IMR-90 (cell line): ENCODE data around the gene MARCHF6. TPM values are rescaled to one million over a fixed set of nuclear protein-coding genes. Genes with fewer than 3 reads are reported as not detected.

Experiments
- ATAC-seq: fragments of 200-7000 bp; cut with Tn5 transposase; 2 replicates; pipeline ENCODE4 v1.9.1; 2020; ENCODE audit warnings: low read depth, mild to moderate bottlenecking, moderate library complexity
- BruUV-seq: library from RNA; stranded (reverse); fragments of 400-500 nt; replicated peaks from 2 replicates; lab custom pipeline; 2021; lab: Mats Ljungman, UMichigan
- CTCF ChIA-PET: fragments of 300-600 bp; formaldehyde crosslinking; extraction: SDS; loops from one replicate; lab custom pipeline; 2021; ENCODE audit warnings: antibody characterized with exemption; lab: Yijun Ruan, JAX
- POLR2A ChIA-PET: fragments of 300-600 bp; sonication (Branson Sonifier 250); formaldehyde crosslinking; loops from one replicate; lab custom pipeline; 2022; ENCODE audit warnings: antibody characterized with exemption; ENCODE audit not compliant: unreplicated experiment; lab: Charles Lee
- DNase-seq: peaks from one replicate; pipeline ENCODE4 v3.0.0; 2013
- H2AFZ ChIP-seq: replicated peaks from 2 replicates; pipeline ENCODE3; 2013; ENCODE audit warnings: low read length, mild to moderate bottlenecking; ENCODE audit not compliant: poor library complexity
- H2AK5ac ChIP-seq: 2 replicates; pipeline ENCODE4 v1.6.1; 2013; ENCODE audit warnings: low read depth, low read length, inconsistent platforms
- H2AK9ac ChIP-seq: replicated peaks from 2 replicates; pipeline ENCODE3; 2013; ENCODE audit warnings: mild to moderate bottlenecking, low read depth, low read length, moderate library complexity; ENCODE audit not compliant: poor library complexity
- H2BK120ac ChIP-seq: 2 replicates; pipeline ENCODE4 v1.6.1; 2013; ENCODE audit warnings: low read depth, low read length, inconsistent platforms
- H2BK15ac ChIP-seq: 3 replicates; pipeline ENCODE4 v1.6.1; 2013; ENCODE audit warnings: low read depth, low read length, inconsistent platforms
- H2BK20ac ChIP-seq: 2 replicates; pipeline ENCODE4 v1.6.1; 2013; ENCODE audit warnings: low read depth, mild to moderate bottlenecking, inconsistent platforms, low read length, moderate library complexity
- H2BK5ac ChIP-seq: 2 replicates; pipeline ENCODE4 v1.6.1; 2013; ENCODE audit warnings: mild to moderate bottlenecking, low read depth, low read length, inconsistent platforms; ENCODE audit not compliant: poor library complexity, severe bottlenecking
- H3K14ac ChIP-seq: replicated peaks from 2 replicates; pipeline ENCODE4 v1.6.1; 2013; ENCODE audit warnings: low read depth, low read length, inconsistent platforms
- H3K18ac ChIP-seq: 2 replicates; pipeline ENCODE4 v1.6.1; 2013; ENCODE audit warnings: low read depth, low read length, control low read depth
- H3K23ac ChIP-seq: 2 replicates; pipeline ENCODE4 v1.6.1; 2013; ENCODE audit warnings: low read depth, low read length, inconsistent platforms
- H3K27ac ChIP-seq: 2 replicates; pipeline ENCODE4 v1.5.1; 2013; ENCODE audit warnings: mild to moderate bottlenecking, control low read depth, low read length; ENCODE audit not compliant: insufficient read depth
- H3K27me3 ChIP-seq: 2 replicates; pipeline ENCODE4 v1.6.1; 2013; ENCODE audit warnings: low read length; ENCODE audit not compliant: control insufficient read depth, insufficient read depth
- H3K36me3 ChIP-seq: 2 replicates; pipeline ENCODE4 v1.6.1; 2013; ENCODE audit warnings: low read length, mixed read lengths; ENCODE audit not compliant: control insufficient read depth, insufficient read depth
- H3K4ac ChIP-seq: 2 replicates; pipeline ENCODE4 v1.6.1; 2013; ENCODE audit warnings: low read depth, low read length, inconsistent platforms
- H3K4me1 ChIP-seq: 2 replicates; pipeline ENCODE4 v1.6.1; 2013; ENCODE audit warnings: low read length, mixed read lengths; ENCODE audit not compliant: control insufficient read depth, insufficient read depth
- H3K4me2 ChIP-seq: 2 replicates; pipeline ENCODE4 v1.6.1; 2013; ENCODE audit warnings: low read depth, mild to moderate bottlenecking, control low read depth, low read length, moderate library complexity
- H3K4me3 ChIP-seq: 2 replicates; pipeline ENCODE4 v1.5.1; 2013; ENCODE audit warnings: low read depth, mild to moderate bottlenecking, control low read depth, low read length, moderate library complexity; ENCODE audit not compliant: insufficient read depth
- H3K56ac ChIP-seq: 2 replicates; pipeline ENCODE4 v1.6.1; 2013; ENCODE audit warnings: low read length, inconsistent platforms; ENCODE audit not compliant: insufficient read depth; ENCODE audit errors: extremely low read depth
- H3K79me1 ChIP-seq, 2 experiments: 2 replicates each; pipeline ENCODE4 v1.6.1; 2013; ENCODE audit warnings: low read length in 2 of 2, inconsistent platforms in 1 of 2, low read depth in 1 of 2
- H3K9ac ChIP-seq: 2 replicates; pipeline ENCODE4 v1.6.1; 2013; ENCODE audit warnings: low read depth, low read length, control low read depth
- H3K9me1 ChIP-seq: 2 replicates; pipeline ENCODE4 v1.6.1; 2013; ENCODE audit warnings: low read length, inconsistent platforms; ENCODE audit not compliant: insufficient read depth
- H3K9me3 ChIP-seq: 2 replicates; pipeline ENCODE4 v1.6.1; 2013; ENCODE audit warnings: low read length; ENCODE audit not compliant: control insufficient read depth, insufficient read depth
- H4K20me1 ChIP-seq: 2 replicates; pipeline ENCODE4 v1.6.1; 2013; ENCODE audit warnings: low read length, inconsistent platforms; ENCODE audit not compliant: insufficient read depth
- H4K5ac ChIP-seq: 2 replicates; pipeline ENCODE4 v1.6.1; 2013; ENCODE audit warnings: mild to moderate bottlenecking, low read depth, low read length, control low read depth
- H4K8ac ChIP-seq, 2 experiments: 2 replicates each; pipeline ENCODE4 v1.6.1; 2013; ENCODE audit warnings: low read depth in 2 of 2, low read length in 2 of 2, control low read depth in 1 of 2, inconsistent platforms in 1 of 2
- H4K91ac ChIP-seq: 2 replicates; pipeline ENCODE4 v1.6.1; 2013; ENCODE audit warnings: low read depth, low read length, inconsistent platforms; ENCODE audit not compliant: insufficient read depth
- BHLHE40 ChIP-seq: fragments of 150-350 bp; IDR thresholded peaks from 2 replicates; pipeline ENCODE4 v1.6.1; 2016; ENCODE audit warnings: mild to moderate bottlenecking, low read depth, low read length
- CEBPB ChIP-seq: IDR thresholded peaks from 2 replicates; pipeline ENCODE4 v1.6.1; 2012; ENCODE audit warnings: low read depth, low read length, improper control_type of control experiment
- CHD1 ChIP-seq: IDR thresholded peaks from 2 replicates; pipeline ENCODE4 v1.6.1; 2012; ENCODE audit warnings: low read depth, low read length, improper control_type of control experiment
- CTCF ChIP-seq: conservative IDR thresholded peaks from 2 replicates; pipeline ENCODE4 v1.5.1; 2012; ENCODE audit warnings: mild to moderate bottlenecking, low read depth, low read length, improper control_type of control experiment
- ELK1 ChIP-seq: fragments of 150-350 bp; IDR thresholded peaks from 2 replicates; pipeline ENCODE4 v1.6.1; 2016; ENCODE audit warnings: low read depth, mild to moderate bottlenecking, low read length, moderate library complexity, borderline replicate concordance
- FOS ChIP-seq: fragments of 150-350 bp; IDR thresholded peaks from 2 replicates; pipeline ENCODE4 v1.6.1; 2016; ENCODE audit warnings: low read depth, low read length
- MAFK ChIP-seq: IDR thresholded peaks from 2 replicates; pipeline ENCODE4 v1.6.1; 2012; ENCODE audit warnings: low read depth, low read length, improper control_type of control experiment
- MAZ ChIP-seq: IDR thresholded peaks from 2 replicates; pipeline ENCODE4 v1.6.1; 2012; ENCODE audit warnings: low read depth, mild to moderate bottlenecking, low read length, improper control_type of control experiment, moderate library complexity, borderline replicate concordance
- NFE2L2 ChIP-seq: fragments of 150-350 bp; IDR thresholded peaks from 2 replicates; pipeline ENCODE4 v1.6.1; 2016; ENCODE audit warnings: low read depth, mild to moderate bottlenecking, low read length
- POLR2A ChIP-seq: IDR thresholded peaks from 2 replicates; pipeline ENCODE4 v1.6.1; 2012; ENCODE audit warnings: mild to moderate bottlenecking, low read depth, low read length
- RAD21 ChIP-seq: IDR thresholded peaks from 2 replicates; pipeline ENCODE4 v1.6.1; 2012; ENCODE audit warnings: low read length, improper control_type of control experiment
- RCOR1 ChIP-seq: IDR thresholded peaks from 2 replicates; pipeline ENCODE4 v1.6.1; 2012; ENCODE audit warnings: mild to moderate bottlenecking, low read length, improper control_type of control experiment; ENCODE audit not compliant: insufficient replicate concordance
- RFX5 ChIP-seq: IDR thresholded peaks from 2 replicates; pipeline ENCODE4 v1.8.0; 2012; ENCODE audit warnings: low read depth, mild to moderate bottlenecking, low read length, moderate library complexity
- SMC3 ChIP-seq: fragments of 150-350 bp; IDR thresholded peaks from 2 replicates; pipeline ENCODE4 v1.6.1; 2016; ENCODE audit warnings: low read depth, mild to moderate bottlenecking, antibody characterized with exemption, low read length, moderate library complexity
- WGBS, 2 experiments: methylation state at CpG; one replicate each; pipeline versions ENCODE4 v1.1.5 to v1.1.7; 2013; ENCODE audit warnings: missing lambda C conversion rate in 2 of 2; ENCODE audit not compliant: insufficient read length in 1 of 2; ENCODE audit errors: extremely low coverage in 2 of 2; 5-methylcytosine and 5-hydroxymethylcytosine counted together
- dilution Hi-C: fragments of 300-500 bp; cut with HindIII; formaldehyde crosslinking; loops from one replicate; pipeline ENCODE4 v1.14.3; 2018; ENCODE audit warnings: low sequenced_read_pairs; ENCODE audit not compliant: unreplicated experiment
- in situ Hi-C: fragments of 300-500 bp; cut with MboI; formaldehyde crosslinking; loops from 3 replicates; pipeline ENCODE4 v1.14.3; 2019; ENCODE audit warnings: low sequenced_read_pairs, inconsistent platforms, mixed read lengths
- intact Hi-C: fragments of 100-400 bp; cut with micrococcal nuclease; formaldehyde crosslinking; loops from 2 replicates; pipeline ENCODE4 v1.10.0; 2022
- polyA plus RNA-seq, 3 experiments: library from polyadenylated mRNA; depleted of rRNA; stranded (reverse); fragments of >200 nt; gene quantifications; 2 replicates each; pipeline ENCODE4 v1.2.3, GENCODE V29; 2012; ENCODE audit warnings: low replicate concordance in 1 of 3
- total RNA-seq: library from RNA; depleted of rRNA; stranded (reverse); fragments of >200 nt; gene quantifications from 2 replicates; pipeline ENCODE4 v1.2.3, GENCODE V29; 2012

MARCHF6 gene
- total and polyA plus RNA-seq, 2 of the 4 experiments (the other 2 are of a cell fraction): 55.2 to 62.6 TPM

- no TSS peak for BruUV-seq
- ATAC-seq (no peak), DNase-seq (no peak)
- H4K20me1 ChIP-seq: no peaks in the 10 kb centered on the region
- H3K27ac ChIP-seq: no peak overlapping the region
- no peak overlapping the region for H4K5ac ChIP-seq
- H2BK20ac ChIP-seq: no peak overlapping the region
- peaks cover 0 to 15% of the 10 kb centered on the region in 2 experiments; a peak in 1 of 4 replicates for H3K79me1 ChIP-seq
- H2AFZ ChIP-seq: no peak overlapping the region
- H3K4me2 ChIP-seq: no peak overlapping the region
- dilution Hi-C loops: no loop called here
- no peak overlapping the region for H2BK15ac ChIP-seq
- H3K23ac ChIP-seq: no peak overlapping the region
- no peak overlapping the region for H4K8ac ChIP-seq
- no peak overlapping the region for H3K18ac ChIP-seq
- H3K4ac ChIP-seq: no peak overlapping the region
- H2BK5ac ChIP-seq: no peak overlapping the region
- H2AK9ac ChIP-seq: no peak overlapping the region
- H3K4me3 ChIP-seq: no peak overlapping the region
- no peak overlapping the region for H2AK5ac ChIP-seq
- no peak overlapping the region for H3K9ac ChIP-seq
- peaks cover 2% of the 10 kb centered on the region; the same call in 1 of the 2 replicates for H3K36me3 ChIP-seq
- TF ChIP-seq POLR2A: no peak
- TF ChIP-seq MAFK: no peak
- TF ChIP-seq MAZ: no peak
- TF ChIP-seq BHLHE40: no peak
- no peak for TF ChIP-seq SMC3
- TF ChIP-seq CEBPB: no peak
- TF ChIP-seq CHD1: no peak
- no peak for TF ChIP-seq CTCF
- TF ChIP-seq RCOR1: no peak
- TF ChIP-seq RFX5: no peak
- no peak for TF ChIP-seq FOS
- no peak for TF ChIP-seq ELK1
- TF ChIP-seq RAD21: no peak
- TF ChIP-seq NFE2L2: no peak
- no peak overlapping the region for H3K14ac ChIP-seq
- H3K4me1 ChIP-seq: peaks cover 4% of the 10 kb centered on the region; the same call in 1 of the 2 replicates
- intact Hi-C loops: no loop called here
- in situ Hi-C loops: no loop called here
- H3K27me3 ChIP-seq: no peaks in the 10 kb centered on the region
- ChIA-PET POLR2A (no interaction called here), CTCF (no interaction called here)
- no peaks in the 10 kb centered on the region for H3K9me3 ChIP-seq
- H2BK120ac ChIP-seq: no peak overlapping the region
- 84% methylated on average over 2 of the region's 5 CpGs; no CpG with 5 or more reads in 1 of the 2 experiments for WGBS, 2 experiments
- H4K91ac ChIP-seq: no peak overlapping the region
- H3K56ac ChIP-seq: no peak overlapping the region
- H3K9me1 ChIP-seq: 0 out of 2 replicates have a peak, but pooled peaks cover 7% of the 10 kb centered on the region
Observed at GRCh38 chr5:10303699-10304170, 49.8 kb upstream of the MARCHF6 start.
